ENCODE data around the gene SGMS1. TPM values are rescaled to one million over a fixed set of nuclear protein-coding genes. Genes with fewer than 3 reads are reported as not detected.
"Not testable (repeated sequence)": the region's sequence is repeated elsewhere in the genome, so short reads cannot be mapped to it uniquely, and the experiment has no call there.

SGMS1 gene
- 111 TPM for total RNA-seq (ENCODE audit: insufficient read depth, low replicate concordance)

DNA sequence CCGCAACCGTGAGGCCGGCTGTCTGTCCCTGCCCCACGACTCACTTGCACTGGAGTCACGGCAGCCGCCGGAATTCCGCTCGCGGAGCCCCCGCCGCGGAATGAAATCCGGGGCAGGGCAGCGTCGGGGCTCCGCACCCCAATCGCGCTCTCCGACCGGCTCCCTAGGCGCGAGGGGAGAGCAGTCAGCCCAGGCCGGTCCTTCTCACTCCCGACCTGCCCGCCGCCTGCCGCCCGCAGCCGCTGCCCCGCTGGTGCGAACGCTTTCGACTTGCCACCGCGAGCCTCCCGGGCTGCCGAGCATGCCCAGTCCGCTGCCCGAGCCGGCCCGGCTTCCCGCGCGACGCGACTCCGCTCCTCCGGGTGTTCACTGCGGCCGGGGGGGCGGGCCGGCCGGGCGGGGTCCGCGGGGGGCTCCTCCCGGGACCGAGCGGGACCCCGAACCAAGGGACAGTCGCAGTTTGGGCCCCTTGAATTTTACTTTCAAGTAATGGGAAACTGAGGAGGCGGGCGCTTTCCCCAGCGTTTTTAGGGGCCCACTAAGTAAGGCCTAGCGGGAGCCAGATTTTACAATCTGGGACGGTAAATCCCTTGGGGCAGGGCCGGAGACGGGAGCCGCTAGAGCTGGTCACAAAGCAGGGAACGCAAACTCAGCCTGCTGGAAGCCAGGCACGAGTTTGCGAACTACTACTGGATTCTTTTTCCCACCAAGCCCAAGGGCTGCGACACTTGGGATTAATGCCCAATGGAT is at the start of gene SGMS1:
Gene SGMS1 (minus strand): TSS at position 294 of the 750 bp plus-strand sequence. CDS start 279,842 bp downstream, outside the sequence.
- peak; percentile 93 for DNase-seq (ENCODE audit: low spot score)

DNA sequence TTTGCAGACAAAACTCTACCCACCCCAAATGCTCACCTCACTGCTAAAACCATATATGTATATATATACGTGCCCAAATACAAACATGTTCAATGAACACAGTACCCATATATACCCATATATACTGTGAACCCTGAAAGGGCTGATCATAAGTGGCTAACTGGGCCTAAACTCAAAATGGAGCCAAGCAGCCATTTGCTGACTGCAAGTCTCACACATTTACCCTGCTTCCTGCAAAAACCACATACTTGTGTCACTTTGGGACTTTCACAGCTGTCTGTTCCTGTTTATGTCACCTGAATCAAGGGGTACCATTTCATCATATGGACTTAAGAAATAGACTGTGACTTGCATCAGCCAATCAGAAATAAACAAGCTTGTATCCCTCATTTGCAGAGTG is 48.4 kb upstream of the SGMS1 start:
- DNase-seq (ENCODE audit: low spot score): not testable (repeated sequence)

DNA sequence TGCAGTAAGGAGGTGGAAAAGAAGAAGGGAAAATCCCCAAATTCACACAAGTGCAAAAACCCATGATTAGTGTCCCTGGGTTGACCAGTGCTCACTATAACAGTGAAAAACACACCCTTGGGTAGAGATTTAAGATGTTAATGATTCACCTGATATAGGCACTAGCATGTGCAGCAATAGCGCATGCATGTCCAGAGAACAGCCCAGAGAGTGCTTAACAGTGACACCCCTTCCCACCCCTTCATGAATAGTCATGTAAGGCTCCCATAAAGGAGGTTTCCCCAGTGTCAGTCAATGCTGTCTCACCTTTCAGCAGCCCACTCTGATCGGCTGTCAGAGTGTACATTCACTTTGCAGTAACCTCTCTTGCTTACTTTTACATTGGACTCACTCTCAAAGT is 47.9 kb upstream of the SGMS1 start:
- not testable (repeated sequence) for DNase-seq (ENCODE audit: low spot score)

DNA sequence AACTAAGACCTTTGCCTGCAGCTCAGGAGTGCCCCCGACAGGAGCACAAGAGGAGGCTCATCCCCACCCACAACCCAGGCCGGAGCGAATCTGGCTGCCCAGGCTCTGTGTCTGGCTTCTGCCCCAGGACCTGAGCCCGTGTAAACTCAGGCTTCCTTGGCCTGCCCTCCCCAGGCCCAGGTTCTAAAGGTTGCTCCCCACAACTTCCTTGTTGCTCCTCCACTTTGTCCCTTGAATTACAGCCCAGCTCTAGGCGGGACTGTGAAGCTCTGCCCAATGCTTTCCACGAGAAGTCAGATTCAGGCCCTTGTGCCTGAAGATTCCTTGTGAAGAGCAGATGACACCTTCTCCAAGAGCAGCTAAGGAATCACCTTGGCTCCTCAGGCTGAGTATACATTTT is 46.2 kb upstream of the SGMS1 start:
- DNase-seq (ENCODE audit: low spot score): not testable (repeated sequence)

- not testable (repeated sequence) for DNase-seq (ENCODE audit: low spot score)
Measured at GRCh38 chr10:50667353-50667752, 43.6 kb upstream of the SGMS1 start.

DNA sequence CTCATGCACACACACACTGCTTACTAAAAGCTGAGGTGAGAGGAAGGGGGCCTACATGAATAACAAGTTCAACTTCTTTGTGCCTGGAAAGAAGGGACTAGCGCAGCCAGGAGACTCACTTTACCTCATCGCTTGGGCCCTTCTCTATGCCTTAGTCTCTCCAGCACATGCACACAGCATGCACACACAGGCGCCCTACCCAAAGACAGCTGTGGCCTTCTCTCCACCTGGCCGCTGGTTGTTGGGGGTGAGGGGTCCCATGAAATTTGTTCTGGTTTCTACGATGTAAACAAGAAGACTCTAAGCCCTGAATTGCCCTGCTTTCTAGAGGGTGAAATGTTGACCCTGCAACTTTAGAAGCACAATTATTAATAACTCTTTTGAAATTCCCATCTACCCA is 38.7 kb upstream of the SGMS1 start:
- not testable (repeated sequence) for DNase-seq (ENCODE audit: low spot score)

DNA sequence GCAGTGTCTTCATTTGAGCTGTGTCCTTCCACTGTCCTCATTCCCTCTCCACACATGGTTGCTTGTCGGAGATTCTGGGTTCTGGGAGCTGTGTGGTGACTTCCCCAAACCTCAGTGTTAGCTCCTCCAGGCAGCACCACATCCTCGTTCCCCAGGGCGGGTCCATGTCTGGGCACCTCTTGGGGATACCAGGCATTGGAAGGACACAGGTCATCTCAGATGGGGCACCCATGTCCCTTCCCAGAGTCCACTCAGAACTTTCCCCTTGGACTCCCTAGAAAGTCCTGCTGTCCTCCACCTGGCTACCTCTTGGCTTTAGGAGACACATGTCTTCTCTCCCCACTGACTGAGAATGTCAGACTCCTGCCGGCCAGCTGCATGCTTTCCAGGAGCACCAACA is 37.8 kb upstream of the SGMS1 start:
- DNase-seq (ENCODE audit: low spot score): not testable (repeated sequence)

GRCh38 chr10:50659865-50660730 is 36.3 kb upstream of the SGMS1 start:
- DNase-seq (ENCODE audit: low spot score): peak; percentile 54

DNA sequence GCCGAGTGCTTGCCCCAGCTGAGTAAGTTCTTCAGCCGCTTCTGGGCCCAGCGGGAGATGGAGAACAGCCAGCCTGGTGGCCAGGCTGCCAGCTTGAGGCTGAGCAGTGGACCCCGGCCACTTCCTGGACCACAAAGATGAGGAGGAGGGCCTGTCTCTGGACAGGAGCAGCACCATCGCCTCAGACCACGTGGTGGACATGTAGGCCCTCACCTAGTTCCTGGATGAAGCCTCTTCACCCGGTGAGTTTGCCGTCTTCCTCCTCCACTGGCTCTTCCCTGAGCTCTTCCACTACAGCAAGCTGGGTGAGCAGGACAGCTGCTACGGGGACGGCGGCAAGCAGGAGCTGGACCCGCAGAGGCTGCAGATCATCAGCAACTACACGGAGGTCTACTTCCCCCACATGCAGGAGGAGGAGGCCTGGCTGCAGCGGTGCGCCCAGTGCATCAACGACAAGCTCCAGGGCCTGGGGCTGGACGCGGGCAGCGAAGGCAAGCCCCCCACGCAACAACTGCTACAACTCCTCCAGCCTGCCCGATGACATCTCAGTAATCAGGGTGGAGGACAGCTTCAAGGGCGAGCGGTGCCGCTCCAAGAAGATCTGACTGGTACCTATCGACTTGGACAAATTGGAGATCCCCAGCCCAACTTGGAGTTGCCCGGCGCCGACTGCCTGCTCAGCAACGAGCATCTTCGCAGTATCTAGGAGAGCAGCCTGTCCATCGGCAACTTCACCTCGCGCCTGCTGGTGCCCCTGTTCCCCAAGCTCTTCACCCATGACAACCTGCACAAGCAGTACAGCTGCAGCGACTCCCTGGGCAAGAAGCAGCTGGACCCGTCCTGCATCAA is 35.5 kb upstream of the SGMS1 start:
- not testable (repeated sequence) for DNase-seq (ENCODE audit: low spot score)

DNA sequence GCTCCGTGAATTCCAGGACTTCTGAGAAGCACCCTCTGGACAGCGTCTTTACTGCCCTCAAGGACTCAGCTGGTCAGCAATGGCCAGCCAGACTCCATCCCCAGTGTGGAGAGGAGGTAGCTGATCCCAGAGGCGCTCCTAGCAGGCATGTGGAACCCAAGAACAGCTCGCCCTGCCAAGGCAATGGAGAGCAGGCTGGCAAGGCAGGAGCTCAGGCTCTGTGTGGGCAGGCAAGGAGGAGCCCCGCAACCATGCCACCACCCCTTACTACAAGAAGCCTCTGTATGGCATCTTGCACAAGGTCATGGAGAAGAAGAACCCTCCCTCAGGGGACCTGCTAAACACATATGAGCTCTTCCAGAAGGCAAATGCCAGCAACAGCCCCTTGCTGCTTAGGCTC is 34.4 kb upstream of the SGMS1 start:
- DNase-seq (ENCODE audit: low spot score): no peak

DNA sequence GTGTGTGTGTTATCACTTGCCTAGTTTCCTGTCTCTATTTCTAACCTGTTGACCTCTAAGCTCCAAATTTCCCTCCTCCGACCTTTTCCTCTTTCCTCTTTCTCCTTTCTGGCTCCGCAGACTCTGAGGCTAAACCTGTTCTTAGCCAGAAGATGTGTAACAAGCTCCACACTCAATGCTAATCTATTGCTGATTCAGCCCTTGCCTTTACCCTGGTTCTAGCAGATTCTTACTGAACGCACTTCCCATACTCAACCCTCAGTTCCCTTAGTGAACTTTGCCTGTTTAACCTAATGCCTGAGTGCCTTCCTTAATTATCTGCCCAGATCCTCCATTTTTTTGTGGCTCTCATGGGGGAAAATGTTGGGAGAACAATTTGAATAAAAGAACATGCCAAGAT is 30.0 kb upstream of the SGMS1 start:
- DNase-seq (ENCODE audit: low spot score): peak; percentile 21

DNA sequence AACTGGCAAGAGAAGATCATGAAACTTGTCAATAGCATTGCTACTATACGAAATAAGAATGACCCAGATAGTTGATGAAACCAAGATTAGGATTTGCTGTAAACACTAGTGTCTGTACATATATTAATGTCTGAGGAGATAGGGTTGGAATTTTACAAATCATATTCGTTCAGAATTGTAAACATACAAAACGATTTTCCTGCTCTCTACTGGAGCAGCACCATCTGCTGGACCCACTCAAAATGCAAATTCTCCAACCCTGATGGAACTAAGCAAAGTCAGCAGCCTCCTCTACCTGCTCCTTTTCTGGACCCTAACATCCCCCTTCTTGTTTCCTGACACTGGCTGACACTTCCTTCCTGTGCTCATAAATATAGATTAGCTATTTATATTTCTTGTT is 29.4 kb upstream of the SGMS1 start:
- peak; percentile 56 for DNase-seq (ENCODE audit: low spot score)

GRCh38 chr10:50651808-50652207 is 28.1 kb upstream of the SGMS1 start:
- peak; percentile 6 for DNase-seq (ENCODE audit: low spot score)

- no peak for DNase-seq (ENCODE audit: low spot score)
Measured at GRCh38 chr10:50650481-50650880, 26.7 kb upstream of the SGMS1 start.

GRCh38 chr10:50648935-50649227 is 25.1 kb upstream of the SGMS1 start:
- no peak for DNase-seq (ENCODE audit: low spot score)

DNA sequence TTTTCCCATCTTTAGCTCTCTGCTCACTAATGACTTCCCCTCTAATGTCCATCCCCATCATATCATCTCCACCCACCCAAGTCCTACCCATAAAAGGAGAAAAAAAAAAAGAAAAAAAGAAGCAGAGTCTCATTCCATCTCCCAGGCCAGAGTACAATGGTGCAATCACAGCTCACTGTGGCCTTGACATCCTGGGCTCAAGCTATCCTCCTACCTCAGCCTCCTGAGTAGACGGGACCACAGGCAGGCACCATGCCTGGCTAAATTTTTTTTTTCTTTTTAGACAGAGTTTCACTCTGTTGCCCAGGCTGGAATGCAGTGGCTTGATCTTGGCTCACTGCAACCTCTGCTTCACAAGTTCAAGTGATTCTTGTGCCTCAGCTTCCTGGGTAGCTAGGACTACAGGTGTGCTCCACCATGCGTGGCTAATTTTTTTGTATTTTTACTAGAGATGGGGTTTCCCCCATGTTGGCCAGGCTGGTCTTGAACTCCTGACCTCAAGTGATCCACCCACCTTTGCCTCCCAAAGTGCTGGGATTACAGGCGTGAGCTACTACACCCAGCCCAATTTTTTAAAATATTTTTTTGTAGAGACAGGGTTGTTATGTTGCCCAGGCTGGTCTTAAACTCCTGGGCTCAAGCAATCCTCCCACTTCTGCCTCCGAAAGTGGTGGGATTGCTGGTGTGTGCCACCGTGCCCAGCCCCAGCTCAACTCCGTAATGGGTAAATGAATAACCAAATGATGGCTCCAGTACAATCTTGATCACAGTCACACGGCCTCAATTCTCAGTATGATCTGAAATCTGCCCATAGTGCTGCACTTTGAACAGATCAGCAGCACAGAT is 24.6 kb upstream of the SGMS1 start:
- DNase-seq (ENCODE audit: low spot score): no peak

DNA sequence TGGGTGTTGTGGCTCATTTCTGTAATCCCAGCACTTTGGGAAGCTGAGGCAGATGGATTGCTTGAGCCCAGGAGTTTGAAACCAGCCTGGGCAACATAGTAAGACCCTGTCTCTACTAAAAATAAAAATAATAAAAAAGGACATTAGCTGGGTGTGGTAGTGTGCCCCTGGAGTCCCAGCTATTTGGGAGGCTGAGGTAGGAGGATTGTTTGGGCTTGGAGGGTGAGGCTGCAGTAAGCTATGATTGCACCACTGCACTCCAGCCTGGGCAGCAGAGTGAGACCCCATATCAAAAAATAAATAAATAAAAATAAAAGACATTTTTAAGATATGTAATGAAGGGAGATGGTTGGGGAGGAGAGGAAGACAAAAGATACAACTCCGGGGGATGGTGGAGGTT is 23.6 kb upstream of the SGMS1 start:
- not testable (repeated sequence) for DNase-seq (ENCODE audit: low spot score)

DNA sequence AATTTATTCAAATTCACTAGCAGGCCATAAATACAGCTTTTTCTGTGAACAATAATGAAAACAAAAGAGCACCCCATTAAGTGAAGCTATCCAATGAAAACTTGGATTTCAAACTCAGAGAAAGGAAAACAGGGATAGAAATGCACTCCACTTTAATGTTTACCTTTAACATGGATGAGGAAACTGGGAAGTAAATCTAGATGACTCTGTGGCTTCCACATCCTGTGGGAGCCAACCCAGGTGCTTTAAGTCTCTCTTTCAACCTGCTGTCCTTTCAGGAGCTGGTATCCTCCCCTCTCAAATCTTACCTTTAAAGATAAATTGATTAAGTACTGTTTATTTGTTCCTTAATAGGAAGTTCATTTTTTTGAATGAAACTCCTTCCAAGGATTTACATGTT is 21.5 kb upstream of the SGMS1 start:
- DNase-seq (ENCODE audit: low spot score): no peak

DNA sequence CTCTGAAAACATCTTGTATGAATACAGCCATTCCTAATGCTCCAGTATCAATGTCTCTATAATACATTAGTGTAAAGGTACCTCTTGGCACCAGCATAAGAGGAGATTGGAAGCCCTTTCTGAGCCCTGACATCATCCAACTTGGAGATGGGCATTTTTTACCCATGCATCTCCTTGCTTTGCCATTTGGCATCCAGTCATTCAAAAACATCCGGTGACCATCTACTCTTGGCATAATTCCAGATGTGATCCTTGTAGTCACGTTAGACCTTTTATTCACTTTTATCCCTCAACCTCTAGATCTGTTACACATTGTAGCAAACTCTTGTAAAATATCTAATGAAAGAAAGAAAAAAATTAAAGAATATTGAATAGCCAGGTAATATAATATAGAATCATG is 17.9 kb upstream of the SGMS1 start:
- DNase-seq (ENCODE audit: low spot score): no peak

- no peak for DNase-seq (ENCODE audit: low spot score)
Measured at GRCh38 chr10:50640238-50640637, 16.5 kb upstream of the SGMS1 start.

Data from umbilical cord (tissue), 2 donors.